Testis (tissue), 3 donors: ENCODE results near the gene RAB11FIP3. TPM values are rescaled to one million over a fixed set of nuclear protein-coding genes. Genes with fewer than 3 reads are reported as not detected.

Experiments used
- DNase-seq: peaks from one replicate; pipeline ENCODE4 v3.0.0-alpha.2; 2019
- H3K27ac ChIP-seq, 2 donors: fragments of 200-600 bp; sonication (generic); one replicate each; pipeline ENCODE4 v1.5.1; 2019
- H3K27me3 ChIP-seq: fragments of 200-600 bp; sonication (generic); one replicate; pipeline ENCODE4 v1.5.1; 2019
- H3K36me3 ChIP-seq: fragments of 200-600 bp; sonication (generic); one replicate; pipeline ENCODE4 v1.5.1; 2017; ENCODE audit warnings: low read depth; ENCODE audit errors: missing control alignments
- H3K4me1 ChIP-seq: fragments of 200-600 bp; sonication (generic); one replicate; pipeline ENCODE4 v1.5.1; 2019
- H3K4me3 ChIP-seq, 2 donors: fragments of 200-600 bp; sonication (generic); one replicate each; pipeline ENCODE4 v1.5.1; 2017 to 2019
- H3K9me3 ChIP-seq: fragments of 200-600 bp; sonication (generic); one replicate; pipeline ENCODE4 v1.5.1; 2017
- POLR2A ChIP-seq: fragments of 450-650 bp; IDR thresholded peaks from one replicate; pipeline ENCODE4 v1.6.1; 2017; ENCODE audit warnings: antibody characterized with exemption, mild to moderate bottlenecking, moderate library complexity
- WGBS, 2 donors: methylation state at CpG; one replicate each; pipeline ENCODE4 v1.1.5; 2018; 5-methylcytosine and 5-hydroxymethylcytosine counted together
- intact Hi-C: fragments of 100-400 bp; cut with DNase I; formaldehyde crosslinking; loops from one replicate; pipeline ENCODE4 v1.15.1; 2023; ENCODE audit warnings: low total_unique reads
- polyA plus RNA-seq: library from polyadenylated mRNA; stranded (reverse); fragments of 350-450 nt; fragmentation: Illumina TruSeq; extraction: RNeasy Lipid Tissue Mini Kit (QIAGEN cat#74804); gene quantifications from one replicate; pipeline ENCODE4 v1.2.3, GENCODE V29; 2014; ENCODE audit warnings: low read depth, low replicate concordance; ENCODE audit not compliant: insufficient read depth
- total RNA-seq, 2 donors: library from RNA; depleted of rRNA; stranded (reverse); fragments of >200 nt; gene quantifications; one replicate each; pipeline ENCODE4 v1.2.3, GENCODE V29; 2016
- TF ChIP-seq, protein P1 (sequence below), 3 experiments: fragments of 450-650 bp in 2 of 3; fragments of 200-600 bp in 1 of 3; sonication (generic) in 1 of 3; IDR thresholded peaks; one replicate each; pipeline ENCODE4 v1.5.1; 2016 to 2019; ENCODE audit warnings: antibody characterized with exemption in 3 of 3, mild to moderate bottlenecking in 2 of 3, moderate library complexity in 1 of 3

RAB11FIP3 gene
- total and polyA plus RNA-seq, 3 donors from 2014 or later, result 61.7 to 186 (median 166) TPM

DNA sequence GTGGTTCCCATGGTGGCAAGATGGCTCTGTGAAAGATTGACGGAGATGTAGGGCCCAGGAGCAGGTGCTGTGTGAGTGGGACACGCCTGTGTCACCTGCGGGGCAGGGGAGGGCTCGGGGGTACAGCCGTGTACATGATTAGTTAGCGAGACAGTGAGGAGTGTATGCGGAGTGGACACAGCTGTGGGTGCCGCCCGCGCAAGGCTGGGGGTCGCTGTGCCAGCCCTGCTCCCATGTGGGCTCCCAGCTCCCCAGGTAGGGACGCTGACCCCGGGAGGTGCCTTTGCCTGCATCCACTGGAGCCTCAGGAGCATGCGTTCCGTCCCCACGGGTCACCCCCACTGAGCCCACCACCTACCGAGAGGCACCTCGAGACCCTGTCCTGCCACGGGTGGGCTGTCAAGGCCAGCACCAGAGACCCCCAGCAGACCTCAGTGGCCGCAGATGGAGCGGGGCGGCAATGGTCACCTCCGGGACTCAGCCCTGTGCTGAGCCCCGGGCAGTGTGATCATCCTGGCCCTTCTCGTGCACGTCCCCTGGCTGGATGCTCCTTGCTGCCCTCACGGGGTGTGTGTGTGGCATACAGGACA is 109.5 kb downstream of the RAB11FIP3 start:
- DNase-seq, result no peak
- no peaks in the 10 kb centered on the region for H3K27me3 ChIP-seq
- no peaks in the 10 kb centered on the region for H3K9me3 ChIP-seq
- TF ChIP-seq POLR2A, result no peak
- TF ChIP-seq, protein P1, sequence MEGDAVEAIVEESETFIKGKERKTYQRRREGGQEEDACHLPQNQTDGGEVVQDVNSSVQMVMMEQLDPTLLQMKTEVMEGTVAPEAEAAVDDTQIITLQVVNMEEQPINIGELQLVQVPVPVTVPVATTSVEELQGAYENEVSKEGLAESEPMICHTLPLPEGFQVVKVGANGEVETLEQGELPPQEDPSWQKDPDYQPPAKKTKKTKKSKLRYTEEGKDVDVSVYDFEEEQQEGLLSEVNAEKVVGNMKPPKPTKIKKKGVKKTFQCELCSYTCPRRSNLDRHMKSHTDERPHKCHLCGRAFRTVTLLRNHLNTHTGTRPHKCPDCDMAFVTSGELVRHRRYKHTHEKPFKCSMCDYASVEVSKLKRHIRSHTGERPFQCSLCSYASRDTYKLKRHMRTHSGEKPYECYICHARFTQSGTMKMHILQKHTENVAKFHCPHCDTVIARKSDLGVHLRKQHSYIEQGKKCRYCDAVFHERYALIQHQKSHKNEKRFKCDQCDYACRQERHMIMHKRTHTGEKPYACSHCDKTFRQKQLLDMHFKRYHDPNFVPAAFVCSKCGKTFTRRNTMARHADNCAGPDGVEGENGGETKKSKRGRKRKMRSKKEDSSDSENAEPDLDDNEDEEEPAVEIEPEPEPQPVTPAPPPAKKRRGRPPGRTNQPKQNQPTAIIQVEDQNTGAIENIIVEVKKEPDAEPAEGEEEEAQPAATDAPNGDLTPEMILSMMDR (IDR thresholded peaks at IDR 0.05), result no peak
- no peak overlapping the region for H3K4me3 ChIP-seq
- intact Hi-C loops, result no loop called here
- WGBS, 2 donors, result 94 to 100% methylated on average over 9 to 26 of the region's 27 CpGs
- no peaks in the 10 kb centered on the region for H3K36me3 ChIP-seq
- no peak overlapping the region for H3K27ac ChIP-seq
- H3K4me1 ChIP-seq, result peaks cover 18% of the 10 kb centered on the region

DNA sequence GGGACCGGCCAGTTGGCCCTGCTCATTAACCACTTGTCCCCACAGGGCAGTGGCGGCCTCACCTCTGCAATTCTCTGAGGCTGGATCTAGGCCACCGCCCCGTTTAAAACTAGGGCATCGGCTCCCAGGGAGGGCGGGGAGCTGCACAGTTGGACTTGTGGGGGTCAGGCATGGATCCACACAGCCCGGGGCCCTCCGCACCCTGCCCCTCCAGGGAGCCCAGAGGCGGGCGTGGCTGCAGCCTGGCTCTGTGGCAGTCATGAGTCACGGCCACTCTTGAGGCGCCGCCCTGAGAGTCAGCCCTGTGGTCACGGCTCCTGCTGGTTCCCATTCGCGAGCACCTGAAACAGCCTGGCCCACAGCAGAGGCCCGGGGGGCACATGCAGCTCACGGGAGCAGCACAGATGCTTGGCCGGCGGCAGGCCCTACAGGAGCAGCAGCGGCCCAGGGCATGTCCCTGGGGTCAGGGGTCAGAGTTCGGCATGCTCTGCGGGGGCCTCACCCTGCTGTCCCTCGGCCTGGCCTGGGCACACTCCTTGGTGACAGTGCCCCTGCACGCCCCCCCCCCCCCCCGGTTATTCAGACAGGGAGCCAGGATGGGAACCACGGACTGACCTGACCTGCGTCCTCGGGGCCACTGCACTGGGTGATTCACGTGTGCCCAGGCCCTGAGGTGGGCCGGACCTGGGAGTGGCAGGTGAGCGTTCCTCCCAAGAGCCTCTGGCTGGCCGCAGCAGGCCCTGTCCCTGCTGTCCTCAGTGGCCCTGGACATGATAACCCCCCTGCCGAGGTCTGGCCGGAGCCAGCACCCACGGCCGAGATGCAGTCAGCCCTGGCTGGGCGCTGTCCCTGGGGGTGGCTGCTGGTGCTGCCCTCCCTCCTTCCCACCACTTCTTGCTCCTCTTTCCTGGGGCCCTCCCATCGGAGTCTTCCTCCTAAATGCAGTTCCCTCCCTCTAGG is 110.3 kb downstream of the RAB11FIP3 start:
- intact Hi-C loops, result no loop called here
- peaks cover 16% of the 10 kb centered on the region for H3K4me1 ChIP-seq
- H3K27ac ChIP-seq, result no peak overlapping the region
- 91% methylated on average over 5 to 34 of the region's 39 CpGs for WGBS, 2 donors
- H3K9me3 ChIP-seq, result no peaks in the 10 kb centered on the region
- no peaks in the 10 kb centered on the region for H3K36me3 ChIP-seq
- no peak for DNase-seq
- TF ChIP-seq, protein P1 (IDR thresholded peaks at IDR 0.05), result no peak
- no peak for TF ChIP-seq POLR2A
- H3K27me3 ChIP-seq, result no peaks in the 10 kb centered on the region
- H3K4me3 ChIP-seq, result no peak overlapping the region

DNA sequence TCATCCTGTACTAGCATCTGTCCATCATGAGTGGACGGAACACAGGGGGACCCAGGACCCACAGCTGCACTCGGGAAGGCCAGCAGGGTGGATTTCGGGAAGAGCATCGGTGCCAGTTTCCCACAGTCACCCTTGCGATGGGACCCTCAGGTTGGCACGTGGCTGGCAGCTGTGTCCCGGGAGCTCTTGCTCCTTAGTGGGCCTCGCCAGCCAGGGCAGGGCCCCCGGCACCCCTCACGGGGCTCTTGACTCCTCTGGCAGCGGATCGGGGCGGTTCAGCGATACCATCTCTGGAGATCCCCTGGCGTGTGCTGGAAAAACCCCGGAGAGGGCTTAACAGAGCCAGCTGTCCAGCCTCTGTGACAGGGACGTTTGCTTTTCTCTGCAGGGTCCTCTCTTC is 111.3 kb downstream of the RAB11FIP3 start:
- no peak for DNase-seq
- intact Hi-C loops, result no loop called here
- Histone ChIP-seq H3K36me3 (no peaks in the 10 kb centered on the region), H3K27me3 (no peaks in the 10 kb centered on the region), H3K4me3 (no peak overlapping the region), H3K9me3 (no peaks in the 10 kb centered on the region), H3K4me1 (peaks cover 16% of the 10 kb centered on the region), H3K27ac (no peak overlapping the region)
- 90 to 94% methylated on average over 2 to 17 of the region's 17 CpGs for WGBS, 2 donors
- TF ChIP-seq POLR2A, result no peak
- TF ChIP-seq, protein P1 (IDR thresholded peaks at IDR 0.05), result no peak

DNA sequence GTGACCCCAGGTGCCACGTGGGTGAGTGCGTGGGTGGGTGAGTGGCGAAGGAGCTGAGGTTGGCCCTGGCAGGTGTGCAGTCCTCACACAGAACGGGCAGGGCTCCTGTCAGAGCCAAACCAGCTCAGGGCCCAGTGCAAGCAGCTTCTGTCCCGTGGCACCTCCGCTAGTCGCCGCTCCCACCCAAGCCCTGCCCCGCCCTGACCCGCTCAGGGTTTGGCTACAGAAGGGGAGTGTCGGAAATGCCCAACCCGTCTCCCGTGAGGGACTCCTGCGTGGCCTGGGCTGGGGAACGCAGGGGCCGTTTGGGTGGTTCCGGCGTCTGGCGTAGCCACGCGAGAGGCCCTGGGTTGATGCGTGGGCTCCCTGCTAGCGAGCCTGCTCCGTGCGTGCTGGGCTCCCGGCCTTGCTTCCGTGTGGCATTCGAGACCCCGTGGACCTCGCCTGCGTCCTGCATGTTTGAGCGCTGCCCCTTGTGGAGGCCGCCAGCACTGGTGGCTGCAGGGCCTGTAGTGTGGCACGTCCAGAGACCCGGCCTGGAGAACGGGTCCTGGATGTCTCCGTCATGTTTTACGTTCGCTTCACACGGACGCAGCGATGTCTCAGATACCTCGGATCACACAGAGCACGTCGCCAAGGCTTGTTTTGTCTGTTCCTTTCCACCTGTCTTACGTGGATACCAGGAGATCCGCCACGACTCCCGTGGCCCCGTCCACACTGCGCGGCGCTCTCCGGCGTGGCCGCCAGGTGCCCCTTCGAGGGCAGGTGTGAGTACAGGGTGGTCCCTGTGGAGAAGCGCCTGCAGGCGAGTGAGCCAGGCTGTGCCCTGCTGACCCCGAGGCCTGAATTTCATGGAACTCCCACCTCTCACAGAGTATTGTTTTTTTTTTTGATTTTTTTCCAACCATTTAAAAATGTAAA is 112.2 kb downstream of the RAB11FIP3 start:
- no peaks in the 10 kb centered on the region for H3K9me3 ChIP-seq
- 96% methylated on average over 52 to 60 of the region's 60 CpGs for WGBS, 2 donors
- no peaks in the 10 kb centered on the region for H3K36me3 ChIP-seq
- TF ChIP-seq, protein P1 (IDR thresholded peaks at IDR 0.05), result no peak
- no peak for TF ChIP-seq POLR2A
- DNase-seq, result no peak
- no peak overlapping the region for H3K27ac ChIP-seq
- no peaks in the 10 kb centered on the region for H3K27me3 ChIP-seq
- intact Hi-C loops, result no loop called here
- peaks cover 16% of the 10 kb centered on the region for H3K4me1 ChIP-seq
- H3K4me3 ChIP-seq, result no peak overlapping the region
